ENCODE data around the gene TNFRSF12A. TPM values are rescaled to one million over a fixed set of nuclear protein-coding genes. Genes with fewer than 3 reads are reported as not detected.

The TNFRSF12A gene
- polyA plus RNA-seq, 1 donor (not counting 4 experiments of a cell fraction or from before 2014, with no cell fraction given), result 147 TPM

DNA sequence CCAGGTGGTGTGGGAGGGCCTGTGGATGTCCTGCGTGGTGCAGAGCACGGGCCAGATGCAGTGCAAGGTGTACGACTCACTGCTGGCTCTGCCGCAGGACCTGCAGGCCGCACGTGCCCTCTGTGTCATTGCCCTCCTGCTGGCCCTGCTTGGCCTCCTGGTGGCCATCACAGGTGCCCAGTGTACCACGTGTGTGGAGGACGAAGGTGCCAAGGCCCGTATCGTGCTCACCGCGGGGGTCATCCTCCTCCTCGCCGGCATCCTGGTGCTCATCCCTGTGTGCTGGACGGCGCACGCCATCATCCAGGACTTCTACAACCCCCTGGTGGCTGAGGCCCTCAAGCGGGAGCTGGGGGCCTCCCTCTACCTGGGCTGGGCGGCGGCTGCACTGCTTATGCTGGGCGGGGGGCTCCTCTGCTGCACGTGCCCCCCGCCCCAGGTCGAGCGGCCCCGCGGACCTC lies 6.6 kb upstream of the TNFRSF12A start:
- TF ChIP-seq EZH2 (IDR thresholded peaks at IDR 0.05; ENCODE audit: low read length) (no peak), CTCF (optimal IDR thresholded peaks at IDR 0.05 in 1 of 3, IDR thresholded peaks at IDR 0.05 in 1 of 3, conservative IDR thresholded peaks at IDR 0.05 in 1 of 3; ENCODE audit: extremely low read depth in 1 of 3, insufficient read depth in 2 of 3, low read length in 3 of 3) (no peak)
- Histone ChIP-seq H3K4me3 (ENCODE audit: control insufficient read depth in 2 of 3, extremely low read depth in 1 of 3, insufficient read depth in 2 of 3, low read depth in 1 of 3, low read length in 3 of 3) (no peak overlapping the region), H3K9ac (ENCODE audit: control insufficient read depth, extremely low read depth, insufficient read depth, low read length) (no peak overlapping the region), H3K4me1 (ENCODE audit: control insufficient read depth, extremely low read depth, insufficient read depth, low read length) (peaks cover 19% of the 10 kb centered on the region), H3K9me1 (ENCODE audit: control insufficient read depth, extremely low read depth, insufficient read depth, low read length) (no peaks in the 10 kb centered on the region), H3K27me3 (ENCODE audit: control insufficient read depth, extremely low read depth, insufficient read depth, low read length) (peaks cover 35% of the 10 kb centered on the region), H3K4me2 (ENCODE audit: control insufficient read depth, extremely low read depth, insufficient read depth, low read depth, low read length) (no peak overlapping the region), H3K79me2 (ENCODE audit: control insufficient read depth, insufficient read depth, low read length) (no peaks in the 10 kb centered on the region), H2AFZ (ENCODE audit: control insufficient read depth, low read length) (no peak overlapping the region), H3K27ac (ENCODE audit: control insufficient read depth, insufficient read depth, low read length) (no peak overlapping the region), H3K9me3 (ENCODE audit: control insufficient read depth, low read depth, low read length) (no peaks in the 10 kb centered on the region), H3K36me3 (ENCODE audit: control insufficient read depth in 2 of 2, extremely low read depth in 1 of 2, insufficient read depth in 2 of 2, low read length in 2 of 2) (no peaks in the 10 kb centered on the region), H4K20me1 (ENCODE audit: control insufficient read depth, extremely low read depth, insufficient read depth, low read length) (no peaks in the 10 kb centered on the region)
- DNase-seq (ENCODE audit: low read depth, low spot score) (no peak), FAIRE-seq (no peak)
- dilution Hi-C loops (cut with MboI; ENCODE audit: extremely low pct_ligation_motif_present, low sequenced_read_pairs), result no loop called here

DNA sequence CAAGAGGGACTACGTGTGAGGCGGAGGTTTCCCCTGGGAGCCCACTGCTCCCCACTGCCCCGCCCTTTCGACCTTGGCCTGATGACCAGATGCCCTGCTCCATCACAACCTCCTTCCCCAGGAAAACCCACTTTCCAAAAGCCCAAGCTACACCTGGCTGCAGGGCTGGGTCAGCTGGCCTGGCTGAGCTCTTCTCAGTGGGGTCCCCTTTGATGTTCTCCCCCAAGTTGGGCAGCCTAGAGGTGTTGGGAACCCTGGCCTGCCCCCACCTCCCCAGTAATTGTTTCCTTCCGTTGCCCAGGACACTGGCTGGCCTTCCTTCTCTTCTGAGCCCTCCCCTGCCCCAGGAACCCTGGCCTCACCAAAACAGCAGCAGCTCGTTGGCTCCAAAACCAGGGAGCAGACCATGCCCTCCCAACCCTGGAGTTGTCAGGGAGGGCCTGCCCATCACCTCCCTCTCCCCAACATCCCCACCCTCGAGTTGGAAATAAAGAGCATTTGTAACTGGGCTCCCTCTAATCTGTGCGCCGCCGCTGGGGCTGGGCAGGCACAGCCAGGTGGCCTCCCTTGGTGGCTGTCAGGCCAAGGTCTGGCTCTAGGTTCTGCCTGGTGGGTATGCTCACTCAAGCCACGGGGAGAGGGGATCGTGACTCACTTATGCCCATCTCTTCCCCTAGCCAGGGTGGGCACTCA lies 6.0 kb upstream of the TNFRSF12A start:
- no peak overlapping the region for H3K27ac ChIP-seq (ENCODE audit: control insufficient read depth, insufficient read depth, low read length)
- FAIRE-seq (no peak), DNase-seq (ENCODE audit: low read depth, low spot score) (no peak)
- H2AFZ ChIP-seq (ENCODE audit: control insufficient read depth, low read length), result no peak overlapping the region
- H3K4me1 ChIP-seq (ENCODE audit: control insufficient read depth, extremely low read depth, insufficient read depth, low read length), result peaks cover 19% of the 10 kb centered on the region
- no peak overlapping the region for H3K4me3 ChIP-seq (ENCODE audit: control insufficient read depth in 2 of 3, extremely low read depth in 1 of 3, insufficient read depth in 2 of 3, low read depth in 1 of 3, low read length in 3 of 3)
- no peaks in the 10 kb centered on the region for H3K9me1 ChIP-seq (ENCODE audit: control insufficient read depth, extremely low read depth, insufficient read depth, low read length)
- TF ChIP-seq EZH2 (IDR thresholded peaks at IDR 0.05; ENCODE audit: low read length) (no peak), CTCF (optimal IDR thresholded peaks at IDR 0.05 in 1 of 3, IDR thresholded peaks at IDR 0.05 in 1 of 3, conservative IDR thresholded peaks at IDR 0.05 in 1 of 3; ENCODE audit: extremely low read depth in 1 of 3, insufficient read depth in 2 of 3, low read length in 3 of 3) (no peak)
- no peaks in the 10 kb centered on the region for H3K9me3 ChIP-seq (ENCODE audit: control insufficient read depth, low read depth, low read length)
- no peak overlapping the region for H3K9ac ChIP-seq (ENCODE audit: control insufficient read depth, extremely low read depth, insufficient read depth, low read length)
- H3K36me3 ChIP-seq (ENCODE audit: control insufficient read depth in 2 of 2, extremely low read depth in 1 of 2, insufficient read depth in 2 of 2, low read length in 2 of 2), result no peaks in the 10 kb centered on the region
- no peaks in the 10 kb centered on the region for H3K79me2 ChIP-seq (ENCODE audit: control insufficient read depth, insufficient read depth, low read length)
- H3K4me2 ChIP-seq (ENCODE audit: control insufficient read depth, extremely low read depth, insufficient read depth, low read depth, low read length), result no peak overlapping the region
- dilution Hi-C loops (cut with MboI; ENCODE audit: extremely low pct_ligation_motif_present, low sequenced_read_pairs), result no loop called here
- peaks cover 35% of the 10 kb centered on the region for H3K27me3 ChIP-seq (ENCODE audit: control insufficient read depth, extremely low read depth, insufficient read depth, low read length)
- no peaks in the 10 kb centered on the region for H4K20me1 ChIP-seq (ENCODE audit: control insufficient read depth, extremely low read depth, insufficient read depth, low read length)
